Spinal cord (tissue), 10 donors: Measurements from ENCODE around the gene CHL1. TPM values are rescaled to one million over a fixed set of nuclear protein-coding genes. Genes with fewer than 3 reads are reported as not detected.

Experiments used
- DNase-seq, 6 donors: peaks; one replicate each; pipeline versions ENCODE4 v3.0.0 to v3.0.0-alpha.2; 2013 to 2015; ENCODE audit warnings: low spot score in 6 of 6, low read depth in 4 of 6
- H3K27ac ChIP-seq: one replicate; pipeline ENCODE4 v1.5.1; 2013; ENCODE audit warnings: low read depth, low read length, control low read depth
- H3K27me3 ChIP-seq: one replicate; pipeline ENCODE4 v1.6.1; 2013; ENCODE audit warnings: low read length; ENCODE audit not compliant: control insufficient read depth, insufficient read depth
- H3K36me3 ChIP-seq: one replicate; pipeline ENCODE4 v1.6.1; 2013; ENCODE audit warnings: low read length; ENCODE audit not compliant: control insufficient read depth, insufficient read depth
- H3K4me1 ChIP-seq: one replicate; pipeline ENCODE4 v1.6.1; 2013; ENCODE audit warnings: low read length; ENCODE audit not compliant: control insufficient read depth, insufficient read depth
- H3K4me3 ChIP-seq: one replicate; pipeline ENCODE4 v1.5.1; 2013; ENCODE audit warnings: low read depth, low read length, control low read depth
- H3K9me3 ChIP-seq: one replicate; pipeline ENCODE4 v1.6.1; 2013; ENCODE audit warnings: low read length; ENCODE audit not compliant: control insufficient read depth, insufficient read depth
- WGBS: methylation state at CpG from one replicate; pipeline ENCODE4 v1.1.5; 2013; ENCODE audit warnings: missing lambda C conversion rate; ENCODE audit not compliant: insufficient coverage; 5-methylcytosine and 5-hydroxymethylcytosine counted together
- polyA plus RNA-seq, 2 donors: library from polyadenylated mRNA; unstranded; fragments of 120-200 nt; gene quantifications; one replicate each; pipeline ENCODE4 v1.2.1, GENCODE V29; 2013; ENCODE audit not compliant: insufficient read length in 2 of 2
- total RNA-seq, 2 donors: library from RNA; depleted of rRNA in 1 of 2; stranded (reverse); fragments of 120-200 nt in 1 of 2; fragments of >200 nt in 1 of 2; gene quantifications; one replicate each; pipeline versions ENCODE4 v1.2.3 to v1.2.4, GENCODE V29; 2013 to 2014
- donor health status: healthy.

Gene CHL1
- total and polyA plus RNA-seq, 4 donors: 110 to 372 (median 165) TPM

GRCh38 chr3:427128-427527 is 230.6 kb downstream of the CHL1 start:
- Histone ChIP-seq H3K36me3 (no peaks in the 10 kb centered on the region), H3K27ac (no peak overlapping the region), H3K9me3 (no peaks in the 10 kb centered on the region), H3K4me3 (no peak overlapping the region), H3K27me3 (no peaks in the 10 kb centered on the region), H3K4me1 (no peaks in the 10 kb centered on the region)
- 100% methylated on average over 1 of the region's 4 CpGs for WGBS
- DNase-seq: no peak

- no CpG with 5 or more reads among the region's 4 CpGs for WGBS
- Histone ChIP-seq H3K27ac (no peak overlapping the region), H3K9me3 (no peaks in the 10 kb centered on the region), H3K27me3 (no peaks in the 10 kb centered on the region), H3K36me3 (no peaks in the 10 kb centered on the region), H3K4me3 (no peak overlapping the region), H3K4me1 (no peaks in the 10 kb centered on the region)
- no peak for DNase-seq
Observed at GRCh38 chr3:430186-430585, 233.6 kb downstream of the CHL1 start.

GRCh38 chr3:435161-435560 is 238.6 kb downstream of the CHL1 start:
- Histone ChIP-seq H3K27me3 (no peaks in the 10 kb centered on the region), H3K9me3 (no peaks in the 10 kb centered on the region), H3K4me1 (no peaks in the 10 kb centered on the region), H3K4me3 (no peak overlapping the region), H3K27ac (no peak overlapping the region), H3K36me3 (no peaks in the 10 kb centered on the region)
- DNase-seq: no peak
- no CpG with 5 or more reads among the region's 3 CpGs for WGBS

GRCh38 chr3:436053-436452 is 239.5 kb downstream of the CHL1 start:
- Histone ChIP-seq H3K27ac (no peak overlapping the region), H3K27me3 (no peaks in the 10 kb centered on the region), H3K4me1 (no peaks in the 10 kb centered on the region), H3K9me3 (no peaks in the 10 kb centered on the region), H3K4me3 (no peak overlapping the region), H3K36me3 (no peaks in the 10 kb centered on the region)
- DNase-seq: peak in 2 of 6 donors; percentile 79 to 83
- no CpG with 5 or more reads among the region's 2 CpGs for WGBS

- Histone ChIP-seq H3K4me3 (no peak overlapping the region), H3K27me3 (no peaks in the 10 kb centered on the region), H3K36me3 (no peaks in the 10 kb centered on the region), H3K27ac (no peak overlapping the region), H3K4me1 (no peaks in the 10 kb centered on the region), H3K9me3 (no peaks in the 10 kb centered on the region)
- WGBS: 80% methylated on average over 1 of the region's 5 CpGs
- no peak for DNase-seq
Observed at GRCh38 chr3:440826-441225, 244.3 kb downstream of the CHL1 start.

- H3K4me3 ChIP-seq: no peak overlapping the region
- H3K4me1 ChIP-seq: no peaks in the 10 kb centered on the region
- H3K9me3 ChIP-seq: no peaks in the 10 kb centered on the region
- no peak for DNase-seq
- no peaks in the 10 kb centered on the region for H3K36me3 ChIP-seq
- 100% methylated on average over 1 of the region's 2 CpGs for WGBS
- H3K27me3 ChIP-seq: no peaks in the 10 kb centered on the region
- no peak overlapping the region for H3K27ac ChIP-seq
Observed at GRCh38 chr3:445960-446359, 249.4 kb downstream of the CHL1 start.

GRCh38 chr3:447671-448070 is 251.1 kb downstream of the CHL1 start:
- H3K27ac ChIP-seq: no peak overlapping the region
- no peaks in the 10 kb centered on the region for H3K36me3 ChIP-seq
- H3K4me1 ChIP-seq: no peaks in the 10 kb centered on the region
- H3K9me3 ChIP-seq: no peaks in the 10 kb centered on the region
- no peaks in the 10 kb centered on the region for H3K27me3 ChIP-seq
- 86% methylated on average over 4 of the region's 5 CpGs for WGBS
- DNase-seq: no peak
- no peak overlapping the region for H3K4me3 ChIP-seq

GRCh38 chr3:449711-450110 is 253.1 kb downstream of the CHL1 start:
- H3K9me3 ChIP-seq: no peaks in the 10 kb centered on the region
- H3K4me3 ChIP-seq: no peak overlapping the region
- H3K27me3 ChIP-seq: no peaks in the 10 kb centered on the region
- H3K36me3 ChIP-seq: no peaks in the 10 kb centered on the region
- WGBS: 79% methylated on average over 4 of the region's 4 CpGs
- no peaks in the 10 kb centered on the region for H3K4me1 ChIP-seq
- H3K27ac ChIP-seq: no peak overlapping the region
- no peak for DNase-seq

GRCh38 chr3:452221-452620 is 255.7 kb downstream of the CHL1 start:
- H3K27me3 ChIP-seq: no peaks in the 10 kb centered on the region
- no peak overlapping the region for H3K4me3 ChIP-seq
- no peak overlapping the region for H3K27ac ChIP-seq
- H3K4me1 ChIP-seq: no peaks in the 10 kb centered on the region
- H3K9me3 ChIP-seq: no peaks in the 10 kb centered on the region
- no CpG with 5 or more reads among the region's 2 CpGs for WGBS
- DNase-seq: peak in 1 of 6 donors; percentile 52
- no peaks in the 10 kb centered on the region for H3K36me3 ChIP-seq

GRCh38 chr3:453106-453505 is 256.5 kb downstream of the CHL1 start:
- Histone ChIP-seq H3K9me3 (no peaks in the 10 kb centered on the region), H3K4me3 (no peak overlapping the region), H3K27me3 (no peaks in the 10 kb centered on the region), H3K27ac (no peak overlapping the region), H3K36me3 (no peaks in the 10 kb centered on the region), H3K4me1 (no peaks in the 10 kb centered on the region)
- no peak for DNase-seq
- WGBS: 91% methylated on average over 2 of the region's 4 CpGs
